Trophoblast cell (in vitro differentiated cells and primary cell): ENCODE data around the gene NUP37.
"Not testable (repeated sequence)": the region's sequence is repeated elsewhere in the genome, so short reads cannot be mapped to it uniquely, and the experiment has no call there.

Source experiments
- DNase-seq, 2 donors: peaks; one replicate each; pipeline ENCODE4 v3.0.0-alpha.2; 2016
- H2AFZ ChIP-seq: 2 replicates; pipeline ENCODE4 v1.6.1; 2013; ENCODE audit warnings: low read length, moderate library complexity, mild to moderate bottlenecking; ENCODE audit not compliant: insufficient read depth, poor library complexity
- H2AK5ac ChIP-seq: 2 replicates; pipeline ENCODE4 v1.6.1; 2013; ENCODE audit warnings: mild to moderate bottlenecking, low read length
- H2BK120ac ChIP-seq: 2 replicates; pipeline ENCODE4 v1.6.1; 2013; ENCODE audit warnings: low read length, mild to moderate bottlenecking, moderate library complexity; ENCODE audit not compliant: insufficient read depth, poor library complexity
- H2BK12ac ChIP-seq: 2 replicates; pipeline ENCODE4 v1.6.1; 2013; ENCODE audit warnings: mild to moderate bottlenecking, low read length, moderate library complexity
- H2BK5ac ChIP-seq: 2 replicates; pipeline ENCODE4 v1.6.1; 2013; ENCODE audit warnings: low read length, low read depth, moderate library complexity, mild to moderate bottlenecking; ENCODE audit not compliant: poor library complexity
- H3K14ac ChIP-seq: 2 replicates; pipeline ENCODE4 v1.6.1; 2013; ENCODE audit warnings: mild to moderate bottlenecking, low read length
- H3K18ac ChIP-seq: 2 replicates; pipeline ENCODE4 v1.6.1; 2013; ENCODE audit warnings: mild to moderate bottlenecking, low read length
- H3K23ac ChIP-seq: 2 replicates; pipeline ENCODE4 v1.6.1; 2013; ENCODE audit warnings: low read length
- H3K27ac ChIP-seq: 2 replicates; pipeline ENCODE4 v1.5.1; 2013; ENCODE audit warnings: low read depth, mild to moderate bottlenecking, inconsistent platforms, low read length, moderate library complexity
- H3K27me3 ChIP-seq: 2 replicates; pipeline ENCODE4 v1.6.1; 2013; ENCODE audit warnings: inconsistent platforms, mild to moderate bottlenecking, low read length, moderate library complexity; ENCODE audit not compliant: insufficient read depth
- H3K36me3 ChIP-seq, 2 experiments: 1 replicate in 1 of 2; 2 replicates in 1 of 2; pipeline ENCODE4 v1.6.1; 2013; ENCODE audit warnings: low read length in 2 of 2, mild to moderate bottlenecking in 2 of 2, moderate library complexity in 1 of 2; ENCODE audit not compliant: insufficient read depth in 2 of 2, control insufficient read depth in 1 of 2
- H3K4ac ChIP-seq: 2 replicates; pipeline ENCODE4 v1.6.1; 2013; ENCODE audit warnings: low read depth, mild to moderate bottlenecking, low read length, moderate library complexity
- H3K4me1 ChIP-seq, 2 experiments: 1 replicate in 1 of 2; 2 replicates in 1 of 2; pipeline ENCODE4 v1.6.1; 2013; ENCODE audit warnings: low read length in 2 of 2, mild to moderate bottlenecking in 2 of 2, moderate library complexity in 1 of 2; ENCODE audit not compliant: insufficient read depth in 2 of 2, control insufficient read depth in 1 of 2
- H3K4me2 ChIP-seq: 2 replicates; pipeline ENCODE4 v1.6.1; 2013; ENCODE audit warnings: inconsistent platforms, mild to moderate bottlenecking, low read length, moderate library complexity
- H3K4me3 ChIP-seq: 2 replicates; pipeline ENCODE4 v1.5.1; 2013; ENCODE audit warnings: mild to moderate bottlenecking, low read depth, low read length, inconsistent platforms
- H3K79me1 ChIP-seq: one replicate; pipeline ENCODE4 v1.6.1; 2013; ENCODE audit warnings: low read length
- H3K79me2 ChIP-seq: 2 replicates; pipeline ENCODE4 v1.6.1; 2013; ENCODE audit warnings: low read length, mild to moderate bottlenecking; ENCODE audit not compliant: control insufficient read depth, insufficient read depth, poor library complexity
- H3K9ac ChIP-seq: 2 replicates; pipeline ENCODE4 v1.6.1; 2013; ENCODE audit warnings: mild to moderate bottlenecking, low read length
- H3K9me3 ChIP-seq: 2 replicates; pipeline ENCODE4 v1.6.1; 2013; ENCODE audit warnings: low read depth, mild to moderate bottlenecking, control low read depth, inconsistent platforms, low read length; ENCODE audit not compliant: insufficient read depth
- H4K12ac ChIP-seq: 2 replicates; pipeline ENCODE4 v1.6.1; 2013; ENCODE audit warnings: low read depth, mild to moderate bottlenecking, low read length, moderate library complexity
- H4K8ac ChIP-seq: 2 replicates; pipeline ENCODE4 v1.6.1; 2013; ENCODE audit warnings: low read depth, mild to moderate bottlenecking, low read length, moderate library complexity
- H4K91ac ChIP-seq: one replicate; pipeline ENCODE4 v1.6.1; 2013; ENCODE audit warnings: low read depth, mild to moderate bottlenecking, low read length, moderate library complexity
- WGBS: extraction: QIAGEN DNeasy Blood & Tissue Kit; methylation state at CpG from one replicate; pipeline ENCODE4 v1.1.7; 2013; ENCODE audit warnings: missing lambda C conversion rate; ENCODE audit not compliant: insufficient read length, insufficient coverage; ENCODE audit errors: extremely low coverage; 5-methylcytosine and 5-hydroxymethylcytosine counted together

Gene NUP37

GRCh38 chr12:102131442-102131841 is 11.5 kb upstream of the NUP37 start:
- not testable (repeated sequence) for H2BK120ac ChIP-seq, H3K27ac ChIP-seq, H3K9ac ChIP-seq, H2AK5ac ChIP-seq, H4K8ac ChIP-seq, H2AFZ ChIP-seq, H3K18ac ChIP-seq, H3K27me3 ChIP-seq, H2BK12ac ChIP-seq, DNase-seq, H3K4me3 ChIP-seq, H3K79me1 ChIP-seq, H4K91ac ChIP-seq, H3K4ac ChIP-seq, H2BK5ac ChIP-seq, H3K9me3 ChIP-seq, H3K79me2 ChIP-seq, H4K12ac ChIP-seq, H3K23ac ChIP-seq, H3K4me2 ChIP-seq, H3K4me1 ChIP-seq, H3K36me3 ChIP-seq, H3K14ac ChIP-seq
- WGBS = no CpG with 5 or more reads among the region's 2 CpGs

GRCh38 chr12:102130720-102131119 is 10.8 kb upstream of the NUP37 start:
- WGBS = no CpG with 5 or more reads among the region's 3 CpGs

GRCh38 chr12:102121328-102121727 is 1.4 kb upstream of the NUP37 start:
- not testable (repeated sequence) for H2BK12ac ChIP-seq, H3K4me2 ChIP-seq, H2BK120ac ChIP-seq, H2AFZ ChIP-seq, H3K4me3 ChIP-seq, H3K14ac ChIP-seq, H3K79me2 ChIP-seq, H3K18ac ChIP-seq, H3K27me3 ChIP-seq, H4K91ac ChIP-seq, H3K9ac ChIP-seq, H3K79me1 ChIP-seq, H4K12ac ChIP-seq, H3K36me3 ChIP-seq, H3K27ac ChIP-seq, DNase-seq, H3K4me1 ChIP-seq, H4K8ac ChIP-seq, H3K4ac ChIP-seq, H3K23ac ChIP-seq, H2AK5ac ChIP-seq, H3K9me3 ChIP-seq, H2BK5ac ChIP-seq
- WGBS = no CpG with 5 or more reads among the region's 2 CpGs

More at GRCh38 chr12:102130720-102131119, 10.8 kb upstream of the NUP37 start:
- H2BK120ac ChIP-seq, H3K27me3 ChIP-seq, H3K27ac ChIP-seq, H2BK5ac ChIP-seq, H3K23ac ChIP-seq, H3K4me2 ChIP-seq, H4K8ac ChIP-seq, H3K9ac ChIP-seq, H3K18ac ChIP-seq, H3K9me3 ChIP-seq, H4K91ac ChIP-seq, H3K4me3 ChIP-seq, H3K4me1 ChIP-seq, H3K36me3 ChIP-seq, DNase-seq, H4K12ac ChIP-seq, H2BK12ac ChIP-seq, H3K14ac ChIP-seq, H3K79me2 ChIP-seq, H3K79me1 ChIP-seq, H3K4ac ChIP-seq, H2AK5ac ChIP-seq, H2AFZ ChIP-seq: not testable (repeated sequence)

- H3K23ac ChIP-seq = no peak overlapping the region
- H3K4me3 ChIP-seq = no peak overlapping the region
- no peak overlapping the region for H4K12ac ChIP-seq
- peak overlapping the region; percentile 63 for H3K4me2 ChIP-seq
- no peak overlapping the region for H3K18ac ChIP-seq
- peaks cover 9% of the 10 kb centered on the region for H3K79me1 ChIP-seq
- H2AK5ac ChIP-seq = no peak overlapping the region
- H3K36me3 ChIP-seq = peaks cover 5% of the 10 kb centered on the region in 2 experiments
- H3K79me2 ChIP-seq = peaks cover 2% of the 10 kb centered on the region
- H3K4me1 ChIP-seq = peaks cover 3 to 4% of the 10 kb centered on the region in 2 experiments
- no peak overlapping the region for H2BK5ac ChIP-seq
- no peak overlapping the region for H3K14ac ChIP-seq
- H2BK120ac ChIP-seq = no peak overlapping the region
- no peak overlapping the region for H4K91ac ChIP-seq
- H4K8ac ChIP-seq = no peak overlapping the region
- no peak overlapping the region for H2AFZ ChIP-seq
- H3K4ac ChIP-seq = no peak overlapping the region
- no peaks in the 10 kb centered on the region for H3K27me3 ChIP-seq
- no peak overlapping the region for H2BK12ac ChIP-seq
- no peaks in the 10 kb centered on the region for H3K9me3 ChIP-seq
- 88% methylated on average over 1 of the region's 4 CpGs for WGBS
- H3K9ac ChIP-seq = no peak overlapping the region
- DNase-seq = no peak
- H3K27ac ChIP-seq = peak overlapping the region; percentile 72
These were observed 972 bp upstream of the NUP37 start for GRCh38 chr12:102120886-102121285.
